MCF 10A (cell line): ENCODE data around the gene URB2. TPM values are rescaled to one million over a fixed set of nuclear protein-coding genes. Genes with fewer than 3 reads are reported as not detected.

ENCODE experiments used
- BruUV-seq: library from RNA; stranded (reverse); fragments of 400-500 nt; replicated peaks from 2 replicates; lab custom pipeline; 2021; lab: Mats Ljungman, UMichigan
- CTCF ChIA-PET: fragments of 300-600 bp; sonication (Branson Sonifier 250); formaldehyde crosslinking; extraction: SDS; loops from one replicate; lab custom pipeline; 2021; ENCODE audit warnings: antibody characterized with exemption, inconsistent platforms; lab: Yijun Ruan, JAX
- POLR2A ChIA-PET: fragments of 300-600, 350-650 bp; sonication (Branson Sonifier 250); formaldehyde crosslinking; extraction: SDS; loops from one replicate; lab custom pipeline; 2020; ENCODE audit warnings: antibody characterized with exemption, inconsistent platforms; lab: Yijun Ruan, JAX
- DNase-seq: peaks from one replicate; pipeline ENCODE4 v3.0.0-alpha.2; 2018; ENCODE audit not compliant: unreplicated experiment
- H3K27ac Mint-ChIP-seq: one replicate; pipeline ENCODE4 v1.8.0; 2022; ENCODE audit warnings: mild to moderate bottlenecking, low read depth, mixed read lengths; ENCODE audit not compliant: unreplicated experiment
- H3K27me3 Mint-ChIP-seq: one replicate; pipeline ENCODE4 v1.8.0; 2022; ENCODE audit warnings: mixed read lengths; ENCODE audit not compliant: insufficient read depth, unreplicated experiment
- H3K36me3 Mint-ChIP-seq: one replicate; pipeline ENCODE4 v1.8.0; 2022; ENCODE audit warnings: mild to moderate bottlenecking, moderate library complexity, mixed read lengths; ENCODE audit not compliant: insufficient read depth, unreplicated experiment
- H3K4me1 Mint-ChIP-seq: one replicate; pipeline ENCODE4 v1.8.0; 2022; ENCODE audit warnings: mixed read lengths; ENCODE audit not compliant: insufficient read depth, unreplicated experiment
- H3K4me3 Mint-ChIP-seq: one replicate; pipeline ENCODE4 v1.8.0; 2022; ENCODE audit warnings: mild to moderate bottlenecking, moderate library complexity, mixed read lengths; ENCODE audit not compliant: unreplicated experiment
- H3K9me3 Mint-ChIP-seq: one replicate; pipeline ENCODE4 v1.8.0; 2022; ENCODE audit warnings: mixed read lengths; ENCODE audit not compliant: unreplicated experiment
- CTCF ChIP-seq: fragments of 200-600 bp; IDR thresholded peaks from one replicate; pipeline ENCODE4 v1.8.0; 2022; ENCODE audit warnings: antibody characterized with exemption, mild to moderate bottlenecking; ENCODE audit not compliant: unreplicated experiment
- intact Hi-C: fragments of 100-400 bp; cut with micrococcal nuclease; formaldehyde crosslinking; loops from 2 replicates; pipeline ENCODE4 v1.14.1; 2022
- total RNA-seq: library from RNA; stranded (reverse); gene quantifications from 2 replicates; pipeline ENCODE4 v1.2.3, GENCODE V29; 2022

URB2 gene
- total RNA-seq, 1 experiment from 2014 or later: 35.5 TPM

- TSS peak; percentile 37 for BruUV-seq
- peak overlapping the region; percentile 94 for H3K27ac Mint-ChIP-seq
- no peak for DNase-seq
- peaks cover 50% of the 10 kb centered on the region for H3K4me1 Mint-ChIP-seq
- TF ChIP-seq CTCF: no peak
- H3K36me3 Mint-ChIP-seq: peaks cover 23% of the 10 kb centered on the region
- H3K27me3 Mint-ChIP-seq: no peaks in the 10 kb centered on the region
- CTCF ChIA-PET: interaction anchor here (0.7 to 5.8 kb wide), 6 partner anchors 19 to 136 kb away, joined by 3 to 65 read pairs (median 4); partner anchors contain the start of gene ABCB10
- H3K4me3 Mint-ChIP-seq: peak overlapping the region; percentile 99
- intact Hi-C loops: no loop called here
- POLR2A ChIA-PET: interaction anchor here (0.6 to 15.3 kb wide), 29 partner anchors 9 to 1806 kb away, joined by 3 to 375 read pairs (median 4); partner anchors contain the start of genes ABCB10, GALNT2 and NUP133
- no peaks in the 10 kb centered on the region for H3K9me3 Mint-ChIP-seq
Measured at GRCh38 chr1:229627003-229627402, 956 bp downstream of the URB2 start.

GRCh38 chr1:229629261-229629660 is 3.2 kb downstream of the URB2 start:
- CTCF ChIA-PET: interaction anchor here (1.3 to 1.4 kb wide), 2 partner anchors 13 to 71 kb away, joined by 5 to 6 read pairs; partner anchors contain the start of gene ABCB10
- no peak for DNase-seq
- intact Hi-C loops: no loop called here

GRCh38 chr1:229631148-229631547 is 5.1 kb downstream of the URB2 start:
- intact Hi-C loops: no loop called here
- TF ChIP-seq CTCF: no peak
- H3K4me1 Mint-ChIP-seq: peaks cover 29% of the 10 kb centered on the region
- H3K4me3 Mint-ChIP-seq: no peak overlapping the region
- no TSS peak for BruUV-seq
- DNase-seq: no peak
- H3K27ac Mint-ChIP-seq: no peak overlapping the region
- no peaks in the 10 kb centered on the region for H3K9me3 Mint-ChIP-seq
- no peaks in the 10 kb centered on the region for H3K27me3 Mint-ChIP-seq
- peaks cover 62% of the 10 kb centered on the region for H3K36me3 Mint-ChIP-seq
- POLR2A ChIA-PET: interaction anchor here (0.6 to 15.3 kb wide), 2 partner anchors 73 to 575 kb away, joined by 3 to 375 read pairs; partner anchors contain the start of gene ABCB10
- CTCF ChIA-PET: interaction anchor here (0.6 to 2.1 kb wide), 6 partner anchors 30 to 456 kb away, joined by 3 to 5 read pairs (median 3); no protein-coding TSS in a partner anchor

More at GRCh38 chr1:229629261-229629660, 3.2 kb downstream of the URB2 start:
- Mint-ChIP-seq H3K4me1 (peaks cover 34% of the 10 kb centered on the region), H3K36me3 (peaks cover 43% of the 10 kb centered on the region), H3K4me3 (no peak overlapping the region), H3K27ac (no peak overlapping the region), H3K9me3 (no peaks in the 10 kb centered on the region), H3K27me3 (no peaks in the 10 kb centered on the region)
- BruUV-seq: no TSS peak
- POLR2A ChIA-PET: interaction anchor here (0.6 to 15.3 kb wide), 6 partner anchors 22 to 1591 kb away, joined by 3 to 375 read pairs (median 6); partner anchors contain the start of gene ABCB10
- no peak for TF ChIP-seq CTCF

GRCh38 chr1:229631966-229632365 is 5.9 kb downstream of the URB2 start:
- POLR2A ChIA-PET: interaction anchor here (1.1 to 15.3 kb wide), 2 partner anchors 11 to 74 kb away, joined by 5 to 375 read pairs; partner anchors contain the start of gene ABCB10
- no TSS peak for BruUV-seq
- no peak for TF ChIP-seq CTCF
- no peak for DNase-seq
- CTCF ChIA-PET: interaction anchor here (0.6 to 2.1 kb wide), 8 partner anchors 29 to 1205 kb away, joined by 3 to 7 read pairs (median 4); no protein-coding TSS in a partner anchor
- Mint-ChIP-seq H3K27ac (no peak overlapping the region), H3K27me3 (no peaks in the 10 kb centered on the region), H3K9me3 (no peaks in the 10 kb centered on the region), H3K36me3 (peaks cover 70% of the 10 kb centered on the region), H3K4me3 (no peak overlapping the region), H3K4me1 (peaks cover 25% of the 10 kb centered on the region)
- intact Hi-C loops: no loop called here
